HG03457 (cell line): ENCODE results near the gene ADAM20.
"Not testable (repeated sequence)": the region's sequence is repeated elsewhere in the genome, so short reads cannot be mapped to it uniquely, and the experiment has no call there.

Experiments used
- ATAC-seq: cut with Tn5 transposase; IDR thresholded peaks from one replicate; pipeline ENCODE4 v1.9.1; 2021; ENCODE audit warnings: moderate number of reproducible peaks; ENCODE audit not compliant: unreplicated experiment

The ADAM20 gene

GRCh38 chr14:70534904-70535303, at the start of gene ADAM20:
Gene ADAM20 (minus strand): TSS chr14:70535004. CDS start chr14:70524757, 10,247 bp downstream.
- ATAC-seq = no peak

- no peak for ATAC-seq
These were observed 42.1 kb upstream of the ADAM20 start for GRCh38 chr14:70576891-70577290.

- ATAC-seq = no peak
These were observed 38.2 kb upstream of the ADAM20 start for GRCh38 chr14:70573050-70573449.

- no peak for ATAC-seq
These were observed 36.3 kb upstream of the ADAM20 start for GRCh38 chr14:70571139-70571538.

GRCh38 chr14:70567791-70568190, 33.0 kb upstream of the ADAM20 start:
- no peak for ATAC-seq

- no peak for ATAC-seq
These were observed 29.1 kb upstream of the ADAM20 start for GRCh38 chr14:70563869-70564268.

- ATAC-seq = no peak
These were observed 28.6 kb upstream of the ADAM20 start for GRCh38 chr14:70563417-70563816.

GRCh38 chr14:70558356-70558755, 23.6 kb upstream of the ADAM20 start:
- no peak for ATAC-seq

GRCh38 chr14:70555890-70556289, 21.1 kb upstream of the ADAM20 start:
- no peak for ATAC-seq

- no peak for ATAC-seq
These were observed 3.3 kb upstream of the ADAM20 start for GRCh38 chr14:70538087-70538486.

GRCh38 chr14:70536830-70537229, 2.0 kb upstream of the ADAM20 start:
- ATAC-seq = no peak

GRCh38 chr14:70530417-70530816, 4.4 kb downstream of the ADAM20 start:
- ATAC-seq = no peak

GRCh38 chr14:70527501-70528105, 7.2 kb downstream of the ADAM20 start:
- no peak for ATAC-seq

GRCh38 chr14:70525691-70526090, 9.1 kb downstream of the ADAM20 start:
- no peak for ATAC-seq

GRCh38 chr14:70515811-70516210, 19.0 kb downstream of the ADAM20 start:
- ATAC-seq = no peak

- ATAC-seq = no peak
These were observed 20.4 kb downstream of the ADAM20 start for GRCh38 chr14:70514168-70515069.

- ATAC-seq = no peak
These were observed 36.6 kb downstream of the ADAM20 start for GRCh38 chr14:70498191-70498590.

- ATAC-seq = no peak
These were observed 45.1 kb downstream of the ADAM20 start for GRCh38 chr14:70489579-70490200.

- not testable (repeated sequence) for ATAC-seq
These were observed 57.3 kb downstream of the ADAM20 start for GRCh38 chr14:70477356-70478105.

- ATAC-seq = not testable (repeated sequence)
These were observed 59.3 kb downstream of the ADAM20 start for GRCh38 chr14:70475459-70475858.

- ATAC-seq = no peak
These were observed 61.0 kb downstream of the ADAM20 start for GRCh38 chr14:70473825-70474224.
